H1 (cell line): ENCODE measurements around the gene ELL2. TPM values are rescaled to one million over a fixed set of nuclear protein-coding genes. Genes with fewer than 3 reads are reported as not detected.

ENCODE experiments used
- SIRT6 ChIP-seq: IDR thresholded peaks from one replicate; pipeline ENCODE4 v1.7.1; 2012; ENCODE audit warnings: low read length, inconsistent platforms
- SP4 ChIP-seq: IDR thresholded peaks from 2 replicates; pipeline ENCODE4 v1.6.1; 2012; ENCODE audit warnings: low read length, inconsistent platforms
- polyA plus RNA-seq, 7 experiments: library from polyadenylated mRNA; depleted of rRNA in 3 of 7; stranded (reverse) in 5 of 7; unstranded in 2 of 7; fragments of >200 nt in 5 of 7; fragments of 200-250 nt in 2 of 7; gene quantifications; 1 replicate in 5 of 7; 2 replicates in 1 of 7; 4 replicates in 1 of 7; pipeline versions ENCODE4 v1.2.1 to v1.2.3, GENCODE V29; 2011 to 2013; ENCODE audit warnings: missing spikeins in 2 of 7, mixed read lengths in 2 of 7
- total RNA-seq: library from RNA; stranded (reverse); fragmentation: NEBNext Ultra II Directional; extraction: Animal tissue kit (Norgen Biotek cat#: 25700); gene quantifications from 2 replicates; pipeline ENCODE4 v1.2.1, GENCODE V29; 2021

Gene ELL2
- total and polyA plus RNA-seq, 2 of the 8 experiments (the other 6 are each of a cell fraction or from before 2014, with no cell fraction given), result 6.3 to 29.4 TPM

- TF ChIP-seq SIRT6 (no peak), SP4 (no peak)
Observed at GRCh38 chr5:95853490-95853889, 108.2 kb downstream of the ELL2 start (continued).
